Right kidney (tissue), 1 donor: ENCODE measurements around the gene TMEM163.
"Not testable (repeated sequence)": the region's sequence is repeated elsewhere in the genome, so short reads cannot be mapped to it uniquely, and the experiment has no call there.

ENCODE experiments used
- DNase-seq: peaks from one replicate; pipeline ENCODE4 v3.0.0-alpha.2; 2016

Gene TMEM163

GRCh38 chr2:134522496-134523455, 196.0 kb downstream of the TMEM163 start:
- DNase-seq, result no peak

- DNase-seq, result no peak
Measured at GRCh38 chr2:134518101-134518500, 200.7 kb downstream of the TMEM163 start.

GRCh38 chr2:134515137-134515536, 203.7 kb downstream of the TMEM163 start:
- no peak for DNase-seq

- DNase-seq, result no peak
Measured at GRCh38 chr2:134513465-134513804, 205.4 kb downstream of the TMEM163 start.

- DNase-seq, result no peak
Measured at GRCh38 chr2:134512734-134513464, 205.9 kb downstream of the TMEM163 start.

- no peak for DNase-seq
Measured at GRCh38 chr2:134508391-134508790, 210.4 kb downstream of the TMEM163 start.

GRCh38 chr2:134507697-134508096, 211.1 kb downstream of the TMEM163 start:
- no peak for DNase-seq

GRCh38 chr2:134507159-134507558, 211.6 kb downstream of the TMEM163 start:
- not testable (repeated sequence) for DNase-seq

- no peak for DNase-seq
Measured at GRCh38 chr2:134505446-134505845, 213.4 kb downstream of the TMEM163 start.

GRCh38 chr2:134504586-134505336, 214.0 kb downstream of the TMEM163 start:
- DNase-seq, result no peak

GRCh38 chr2:134502104-134502503, 216.7 kb downstream of the TMEM163 start:
- no peak for DNase-seq

- DNase-seq, result no peak
Measured at GRCh38 chr2:134501476-134502091, 217.2 kb downstream of the TMEM163 start.

GRCh38 chr2:134500211-134500935, 218.4 kb downstream of the TMEM163 start:
- no peak for DNase-seq

GRCh38 chr2:134499307-134499926, 219.4 kb downstream of the TMEM163 start:
- no peak for DNase-seq

GRCh38 chr2:134498654-134499053, 220.1 kb downstream of the TMEM163 start:
- no peak for DNase-seq

- no peak for DNase-seq
Measured at GRCh38 chr2:134493797-134494196, 225.0 kb downstream of the TMEM163 start.

- DNase-seq, result no peak
Measured at GRCh38 chr2:134491771-134492441, 226.9 kb downstream of the TMEM163 start.

- no peak for DNase-seq
Measured at GRCh38 chr2:134491022-134491421, 227.8 kb downstream of the TMEM163 start.

- DNase-seq, result no peak
Measured at GRCh38 chr2:134490559-134490958, 228.2 kb downstream of the TMEM163 start.

GRCh38 chr2:134489732-134490384, 228.9 kb downstream of the TMEM163 start:
- no peak for DNase-seq
